Adipocyte (in vitro differentiated cells): ENCODE data around the gene HES1.

Experiments
- DNase-seq: peaks from one replicate; pipeline ENCODE4 v3.0.0-alpha.2; 2015; ENCODE audit warnings: low read depth
- H3K27me3 ChIP-seq: replicated peaks from 2 replicates; pipeline ENCODE4 v1.7.0; 2013; ENCODE audit warnings: mild to moderate bottlenecking, low read length, moderate library complexity; ENCODE audit not compliant: control insufficient read depth, insufficient read depth
- H3K36me3 ChIP-seq: 2 replicates; pipeline ENCODE4 v1.7.0; 2013; ENCODE audit warnings: low read length, mild to moderate bottlenecking, moderate library complexity; ENCODE audit not compliant: control insufficient read depth, insufficient read depth, severe bottlenecking
- H3K4me1 ChIP-seq: 2 replicates; pipeline ENCODE4 v1.7.0; 2013; ENCODE audit warnings: mild to moderate bottlenecking, low read length, moderate library complexity; ENCODE audit not compliant: control insufficient read depth, insufficient read depth
- H3K4me3 ChIP-seq: 2 replicates; pipeline ENCODE4 v1.7.0; 2013; ENCODE audit warnings: mild to moderate bottlenecking, low read length, moderate library complexity
- H3K9ac ChIP-seq: 2 replicates; pipeline ENCODE4 v1.7.0; 2013; ENCODE audit warnings: mild to moderate bottlenecking, low read length, moderate library complexity
- H3K9me3 ChIP-seq: 2 replicates; pipeline ENCODE4 v1.7.0; 2013; ENCODE audit warnings: mild to moderate bottlenecking, low read length, moderate library complexity; ENCODE audit not compliant: control insufficient read depth

Gene HES1

GRCh38 chr3:194103983-194104751, 31.8 kb upstream of the HES1 start:
- Histone ChIP-seq H3K4me3 (no peak overlapping the region), H3K27me3 (peaks cover 74% of the 10 kb centered on the region), H3K36me3 (no peaks in the 10 kb centered on the region), H3K9ac (no peak overlapping the region), H3K4me1 (no peaks in the 10 kb centered on the region), H3K9me3 (no peaks in the 10 kb centered on the region)
- no peak for DNase-seq

- no peak overlapping the region for H3K4me3 ChIP-seq
- DNase-seq = no peak
- no peaks in the 10 kb centered on the region for H3K36me3 ChIP-seq
- H3K9ac ChIP-seq = no peak overlapping the region
- no peaks in the 10 kb centered on the region for H3K9me3 ChIP-seq
- H3K4me1 ChIP-seq = no peaks in the 10 kb centered on the region
- peaks cover 65% of the 10 kb centered on the region for H3K27me3 ChIP-seq
These were observed 30.7 kb upstream of the HES1 start for GRCh38 chr3:194105292-194105691.

GRCh38 chr3:194107107-194107506, 28.8 kb upstream of the HES1 start:
- Histone ChIP-seq H3K9ac (no peak overlapping the region), H3K4me3 (no peak overlapping the region), H3K27me3 (peaks cover 57% of the 10 kb centered on the region), H3K36me3 (no peaks in the 10 kb centered on the region), H3K4me1 (no peaks in the 10 kb centered on the region), H3K9me3 (peaks cover 4% of the 10 kb centered on the region)
- no peak for DNase-seq

GRCh38 chr3:194109192-194109863, 26.6 kb upstream of the HES1 start:
- Histone ChIP-seq H3K36me3 (no peaks in the 10 kb centered on the region), H3K4me1 (no peaks in the 10 kb centered on the region), H3K27me3 (peaks cover 48% of the 10 kb centered on the region), H3K9me3 (peaks cover 4% of the 10 kb centered on the region), H3K9ac (no peak overlapping the region), H3K4me3 (no peak overlapping the region)
- DNase-seq = no peak

GRCh38 chr3:194110483-194110882, 25.5 kb upstream of the HES1 start:
- Histone ChIP-seq H3K4me3 (no peak overlapping the region), H3K4me1 (no peaks in the 10 kb centered on the region), H3K9me3 (peaks cover 4% of the 10 kb centered on the region), H3K27me3 (peaks cover 36% of the 10 kb centered on the region), H3K36me3 (no peaks in the 10 kb centered on the region), H3K9ac (no peak overlapping the region)
- DNase-seq = no peak

GRCh38 chr3:194111336-194111735, 24.6 kb upstream of the HES1 start:
- Histone ChIP-seq H3K9ac (no peak overlapping the region), H3K4me3 (no peak overlapping the region), H3K4me1 (no peaks in the 10 kb centered on the region), H3K27me3 (peaks cover 31% of the 10 kb centered on the region), H3K36me3 (no peaks in the 10 kb centered on the region), H3K9me3 (peaks cover 4% of the 10 kb centered on the region)
- DNase-seq = no peak

- Histone ChIP-seq H3K9me3 (peaks cover 4% of the 10 kb centered on the region), H3K9ac (no peak overlapping the region), H3K36me3 (no peaks in the 10 kb centered on the region), H3K27me3 (peaks cover 37% of the 10 kb centered on the region), H3K4me1 (no peaks in the 10 kb centered on the region), H3K4me3 (no peak overlapping the region)
- no peak for DNase-seq
These were observed 23.5 kb upstream of the HES1 start for GRCh38 chr3:194112120-194113106.

GRCh38 chr3:194114123-194114522, 21.8 kb upstream of the HES1 start:
- Histone ChIP-seq H3K4me3 (no peak overlapping the region), H3K9me3 (peaks cover 4% of the 10 kb centered on the region), H3K27me3 (peaks cover 46% of the 10 kb centered on the region), H3K9ac (no peak overlapping the region), H3K36me3 (no peaks in the 10 kb centered on the region), H3K4me1 (no peaks in the 10 kb centered on the region)
- DNase-seq = no peak

- Histone ChIP-seq H3K4me3 (no peak overlapping the region), H3K9ac (no peak overlapping the region), H3K9me3 (no peaks in the 10 kb centered on the region), H3K4me1 (peaks cover 11% of the 10 kb centered on the region), H3K36me3 (no peaks in the 10 kb centered on the region), H3K27me3 (peaks cover 48% of the 10 kb centered on the region)
- DNase-seq = no peak
These were observed 18.7 kb upstream of the HES1 start for GRCh38 chr3:194117104-194117845.

GRCh38 chr3:194118920-194119319, 17.0 kb upstream of the HES1 start:
- Histone ChIP-seq H3K9me3 (no peaks in the 10 kb centered on the region), H3K36me3 (no peaks in the 10 kb centered on the region), H3K27me3 (peaks cover 56% of the 10 kb centered on the region), H3K4me1 (peaks cover 11% of the 10 kb centered on the region), H3K4me3 (no peak overlapping the region), H3K9ac (no peak overlapping the region)
- no peak for DNase-seq
